C4-2B (cell line): ENCODE measurements around the gene SLC39A10.

Source experiments
- ZFX ChIP-seq: fragments of 450-650 bp; IDR thresholded peaks from 2 replicates; pipeline ENCODE4 v1.6.1; 2017
- TF ChIP-seq, protein P1 (sequence below): fragments of 450-650 bp; conservative IDR thresholded peaks from 2 replicates; pipeline ENCODE4 v1.5.1; 2017; ENCODE audit warnings: mild to moderate bottlenecking

DNA sequence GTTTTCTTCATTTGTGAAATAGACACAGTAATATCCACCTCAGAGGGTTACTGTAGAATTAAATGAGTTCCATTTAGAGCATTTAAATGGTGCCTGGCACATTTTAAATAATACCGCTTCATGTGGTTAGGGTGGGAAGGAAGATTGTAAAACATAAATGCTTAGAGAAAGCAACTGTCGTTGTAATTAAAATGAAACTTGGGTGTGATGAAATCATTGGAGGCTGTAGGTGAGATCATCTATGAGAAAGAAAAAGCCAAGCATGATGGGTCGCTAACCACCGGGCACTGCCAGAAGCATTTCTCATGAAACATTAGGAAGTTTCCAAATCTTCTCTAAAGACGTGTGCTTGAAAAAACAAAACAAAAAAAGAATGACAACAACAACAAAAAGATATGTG is 8.2 kb upstream of the SLC39A10 start:
- TF ChIP-seq, protein P1, sequence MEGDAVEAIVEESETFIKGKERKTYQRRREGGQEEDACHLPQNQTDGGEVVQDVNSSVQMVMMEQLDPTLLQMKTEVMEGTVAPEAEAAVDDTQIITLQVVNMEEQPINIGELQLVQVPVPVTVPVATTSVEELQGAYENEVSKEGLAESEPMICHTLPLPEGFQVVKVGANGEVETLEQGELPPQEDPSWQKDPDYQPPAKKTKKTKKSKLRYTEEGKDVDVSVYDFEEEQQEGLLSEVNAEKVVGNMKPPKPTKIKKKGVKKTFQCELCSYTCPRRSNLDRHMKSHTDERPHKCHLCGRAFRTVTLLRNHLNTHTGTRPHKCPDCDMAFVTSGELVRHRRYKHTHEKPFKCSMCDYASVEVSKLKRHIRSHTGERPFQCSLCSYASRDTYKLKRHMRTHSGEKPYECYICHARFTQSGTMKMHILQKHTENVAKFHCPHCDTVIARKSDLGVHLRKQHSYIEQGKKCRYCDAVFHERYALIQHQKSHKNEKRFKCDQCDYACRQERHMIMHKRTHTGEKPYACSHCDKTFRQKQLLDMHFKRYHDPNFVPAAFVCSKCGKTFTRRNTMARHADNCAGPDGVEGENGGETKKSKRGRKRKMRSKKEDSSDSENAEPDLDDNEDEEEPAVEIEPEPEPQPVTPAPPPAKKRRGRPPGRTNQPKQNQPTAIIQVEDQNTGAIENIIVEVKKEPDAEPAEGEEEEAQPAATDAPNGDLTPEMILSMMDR: no peak
- no peak for TF ChIP-seq ZFX
